Activated CD8-positive, alpha-beta memory T cell treated with anti-CD3 and anti-CD28 coated beads for 4 hours (primary cell): ENCODE data around the gene ATP5ME.
"Not testable (repeated sequence)": the region's sequence is repeated elsewhere in the genome, so short reads cannot be mapped to it uniquely, and the experiment has no call there.

Source experiments
- DNase-seq, 2 donors: peaks; one replicate each; pipeline ENCODE4 v3.0.0-alpha.2; 2020; ENCODE audit warnings: low read depth in 2 of 2

ATP5ME gene

GRCh38 chr4:674172-675035 is at the start of gene ATP5ME, which contains the start of gene MYL5:
ATP5ME (minus strand) TSS chr4:674276; CDS start chr4:674247, 29 bp downstream.
MYL5 (plus strand) TSS chr4:674542; CDS start chr4:678027, 3,485 bp downstream.
- DNase-seq: peak; percentile 95 to 96

DNA sequence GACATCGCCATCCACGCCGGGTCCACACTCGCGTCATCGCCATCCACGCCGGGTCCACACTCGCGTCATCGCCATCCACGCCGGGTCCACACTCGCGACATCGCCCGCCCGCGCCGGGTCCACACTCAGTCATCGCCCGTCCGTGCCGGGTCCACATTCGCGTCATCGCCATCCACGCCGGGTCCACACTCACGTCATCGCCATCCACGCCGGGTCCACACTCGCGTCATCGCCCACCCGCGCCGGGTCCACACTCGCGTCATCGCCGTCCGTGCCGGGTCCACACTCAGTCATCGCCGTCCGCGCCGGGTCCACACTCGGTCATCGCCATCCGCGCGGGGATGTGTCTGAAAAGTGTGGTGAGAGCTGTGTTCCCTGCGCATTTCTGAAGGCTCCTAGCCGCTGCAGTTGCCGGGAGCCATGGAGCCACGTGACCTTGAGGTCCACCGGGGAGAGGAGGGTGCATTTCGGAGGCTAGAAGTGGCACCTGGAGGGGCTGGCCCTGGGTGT is 48.8 kb upstream of the ATP5ME start:
- no peak for DNase-seq

- no peak for DNase-seq
Measured at GRCh38 chr4:722169-722725, 48.2 kb upstream of the ATP5ME start.

DNA sequence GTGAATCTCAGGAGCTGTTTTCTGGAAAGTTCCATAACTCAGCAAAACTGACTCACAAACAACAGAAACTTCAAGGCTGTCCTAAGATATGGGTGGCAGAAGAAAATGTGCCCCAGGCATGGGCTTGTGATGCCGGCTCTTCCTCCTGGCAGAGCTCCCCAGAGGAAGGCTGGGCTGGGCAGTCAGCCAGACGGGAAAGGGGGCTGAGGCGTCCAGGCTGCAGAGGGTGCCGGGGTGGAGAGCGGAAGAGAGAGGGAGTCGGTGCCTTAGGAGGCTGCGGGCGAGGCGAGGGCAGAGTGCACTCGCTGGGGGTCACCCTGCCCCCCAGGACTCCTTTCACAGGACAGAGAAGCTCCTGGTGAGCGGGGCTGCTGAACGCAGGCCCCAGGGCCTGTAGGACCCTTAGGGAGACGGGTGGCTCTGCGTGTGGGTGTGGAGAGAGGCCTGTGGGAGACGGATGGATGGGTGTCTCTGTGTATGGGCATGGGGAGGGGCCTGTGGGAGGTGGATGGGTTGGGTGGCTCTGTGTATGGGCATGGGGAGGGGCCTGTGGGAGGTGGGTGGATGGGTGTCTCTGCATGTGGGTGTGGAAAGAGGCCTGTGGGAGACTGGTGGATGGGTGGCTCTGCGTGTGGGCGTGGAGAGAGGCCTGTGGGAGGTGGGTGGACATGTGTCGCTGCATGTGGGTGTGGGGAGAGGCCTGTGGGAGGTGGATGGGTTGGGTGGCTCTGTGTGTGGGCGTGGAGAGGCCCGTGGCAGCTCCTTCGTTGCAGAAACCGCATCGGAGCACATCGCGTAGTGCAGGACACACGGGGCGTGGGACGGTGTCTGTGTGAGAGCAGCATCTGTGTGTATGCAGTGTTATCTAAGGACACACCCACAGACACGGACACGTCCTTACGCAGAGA is 47.4 kb upstream of the ATP5ME start:
- no peak for DNase-seq

GRCh38 chr4:720111-720860 is 46.2 kb upstream of the ATP5ME start:
- DNase-seq: no peak

DNA sequence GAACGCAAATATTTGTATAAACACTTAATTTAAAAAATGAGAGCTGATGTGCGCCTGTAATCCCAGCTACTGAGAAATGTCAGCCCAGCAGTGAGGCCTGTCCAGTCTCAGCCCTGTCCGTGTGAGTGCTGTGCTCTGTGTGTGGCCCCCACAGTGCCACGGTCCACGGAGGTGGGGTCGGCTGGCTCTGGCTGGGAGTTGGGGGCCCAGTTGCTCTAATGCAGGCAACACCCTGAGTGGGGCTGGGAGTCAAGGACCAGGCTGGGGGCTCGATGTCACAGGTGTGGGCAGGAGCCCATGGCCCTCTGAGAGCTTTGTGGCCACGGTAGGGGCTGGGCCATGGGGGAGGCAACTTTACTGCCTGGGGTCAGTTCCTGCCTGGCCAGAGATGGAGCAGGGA is 44.4 kb upstream of the ATP5ME start:
- no peak for DNase-seq

DNA sequence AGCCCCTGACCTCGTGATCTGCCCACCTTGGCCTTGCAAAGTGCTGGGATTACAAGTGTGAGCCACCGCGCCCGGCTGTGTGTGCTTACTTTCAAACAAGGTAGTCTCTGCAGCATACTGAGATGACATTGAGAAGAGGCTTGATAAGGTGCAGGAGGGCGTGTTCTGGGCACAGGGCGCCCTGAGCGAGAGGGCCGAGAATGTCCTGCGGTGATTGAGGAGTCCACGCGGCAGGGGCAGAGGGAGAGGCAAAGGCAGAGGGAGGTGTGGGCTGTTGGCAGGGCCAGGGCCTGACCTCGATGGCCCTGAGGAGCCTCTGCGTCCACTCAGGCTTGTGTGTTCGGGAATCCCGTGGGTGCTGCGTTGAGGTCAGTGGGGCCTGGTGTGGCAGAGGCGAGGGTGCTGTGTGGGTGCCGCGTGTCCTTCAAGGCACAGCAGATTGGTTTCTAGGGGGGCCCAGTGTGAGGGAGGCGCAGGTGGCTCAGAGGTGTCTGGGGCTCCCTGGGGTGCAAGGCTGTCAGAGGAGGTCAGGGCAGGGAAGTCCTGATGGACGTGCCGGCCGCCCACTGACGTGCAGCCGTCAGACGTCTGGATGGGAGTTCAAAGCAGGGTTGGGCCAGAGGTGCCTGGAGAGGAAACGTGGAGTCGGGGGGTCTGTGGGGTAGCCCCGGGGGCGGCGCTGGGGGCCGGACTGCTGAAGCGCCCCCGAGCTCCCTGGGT is 43.7 kb upstream of the ATP5ME start:
- no peak for DNase-seq

DNA sequence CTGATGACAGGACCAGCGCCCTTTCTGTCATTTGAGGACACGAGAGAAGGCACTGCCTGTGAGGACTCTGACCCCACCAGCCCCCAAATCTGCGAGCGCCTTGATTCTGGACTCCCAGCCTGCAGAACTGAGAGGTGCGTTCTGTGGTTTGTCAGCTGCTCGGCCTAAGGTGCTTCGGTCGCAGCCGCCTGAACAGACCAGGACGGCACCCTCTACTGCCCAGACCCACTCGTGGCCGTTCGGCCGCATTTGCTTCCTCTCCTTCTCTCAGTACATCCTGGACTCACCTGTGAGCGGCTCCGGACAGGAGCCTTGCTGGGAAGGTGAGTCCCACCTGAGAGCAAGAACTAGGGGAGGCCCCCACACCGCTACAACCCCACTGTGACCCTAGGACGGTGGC is 40.0 kb upstream of the ATP5ME start:
- no peak for DNase-seq

DNA sequence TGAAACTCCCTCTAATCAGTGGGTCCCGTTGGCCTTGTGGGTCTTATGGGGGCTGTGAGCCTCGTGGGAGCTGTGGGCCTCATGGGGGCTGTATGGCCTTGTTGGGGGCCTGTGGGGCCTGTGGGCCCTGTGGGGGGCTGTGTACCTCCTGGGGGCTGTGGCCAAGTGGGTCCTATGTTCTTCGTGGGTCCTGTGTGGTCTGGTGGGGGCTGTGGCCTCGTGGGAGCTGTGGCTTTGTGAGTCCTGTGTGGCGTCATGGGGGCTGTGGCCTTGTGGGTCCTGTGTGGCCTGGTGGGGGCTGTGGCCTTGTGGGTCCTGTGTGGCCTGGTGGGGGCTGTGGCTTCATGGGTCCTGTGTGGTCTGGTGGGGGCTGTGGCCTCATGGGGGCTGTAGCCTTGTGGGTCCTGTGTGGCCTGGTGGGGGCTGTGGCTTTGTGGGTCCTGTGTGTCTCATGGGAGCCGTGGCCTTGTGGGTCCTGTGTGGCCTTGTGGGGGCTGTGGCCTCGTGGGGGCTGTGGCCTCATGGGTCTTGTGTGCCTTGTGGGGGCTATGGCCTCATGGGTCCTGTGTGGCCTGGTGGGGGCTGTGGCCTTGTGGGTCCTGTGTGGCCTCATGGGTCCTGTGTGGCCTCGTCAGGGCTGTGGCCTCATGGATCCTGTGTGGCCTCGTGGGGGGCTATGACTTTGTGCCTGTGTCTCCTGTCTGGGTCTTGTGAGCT is 39.0 kb upstream of the ATP5ME start:
- no peak for DNase-seq

DNA sequence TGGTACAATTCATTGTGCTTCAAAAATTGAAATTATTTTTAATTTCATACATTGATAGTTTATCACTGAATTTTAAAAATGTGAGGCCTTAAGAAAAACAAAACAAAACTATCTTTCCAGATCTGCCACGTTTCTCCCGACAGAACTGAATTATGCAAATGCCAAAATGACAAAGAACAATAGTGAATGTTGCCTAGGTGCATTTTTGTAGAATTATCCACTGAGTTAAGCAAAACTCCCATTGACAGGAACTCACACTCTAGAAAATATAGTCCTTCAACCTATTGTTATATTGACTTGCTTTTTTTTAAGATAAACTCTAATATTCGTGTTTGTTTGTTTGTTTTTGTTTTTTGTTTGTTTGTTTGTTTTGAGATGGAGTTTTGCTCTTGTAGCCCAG is 38.0 kb upstream of the ATP5ME start:
- DNase-seq: no peak

DNA sequence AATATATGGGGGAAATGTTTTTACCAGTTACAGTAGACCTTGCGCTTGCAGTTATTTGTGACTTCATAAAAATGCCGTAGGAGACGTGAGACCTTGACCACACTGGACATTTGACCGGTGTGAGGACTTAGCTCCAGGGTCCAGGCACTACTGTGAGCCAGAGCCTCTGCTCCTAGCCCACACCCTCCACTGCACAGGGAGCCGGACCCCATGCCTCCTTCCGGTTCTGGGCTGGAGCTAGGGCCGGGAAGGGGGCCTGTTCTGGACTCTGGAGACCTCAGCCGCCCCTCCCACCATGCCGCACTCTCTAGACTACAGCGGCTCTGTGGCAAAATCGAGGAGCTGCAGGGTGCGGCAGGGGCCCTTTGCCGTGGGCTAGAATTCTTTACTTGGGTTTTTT is 36.8 kb upstream of the ATP5ME start:
- DNase-seq: no peak

- DNase-seq: no peak
Measured at GRCh38 chr4:710116-710515, 36.0 kb upstream of the ATP5ME start.

DNA sequence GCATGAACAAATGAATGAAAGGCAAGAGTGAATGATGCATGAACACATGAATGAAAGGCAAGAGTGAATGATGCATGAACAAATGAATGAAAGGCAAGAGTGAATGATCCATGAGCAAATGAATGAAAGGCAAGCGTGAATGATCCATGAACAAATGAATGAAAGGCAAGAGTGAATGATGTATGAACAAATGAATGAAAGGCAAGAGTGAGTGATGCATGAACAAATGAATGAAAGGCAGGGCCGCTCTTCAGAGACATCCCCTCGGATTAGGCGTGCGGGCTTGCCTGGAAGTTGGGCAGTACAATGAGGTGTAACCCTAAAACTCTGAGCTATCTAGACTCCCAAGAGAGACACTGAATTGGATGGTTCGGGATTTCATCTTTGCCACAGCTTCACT is 35.3 kb upstream of the ATP5ME start:
- DNase-seq: no peak

- no peak for DNase-seq
Measured at GRCh38 chr4:708631-708933, 34.5 kb upstream of the ATP5ME start.

DNA sequence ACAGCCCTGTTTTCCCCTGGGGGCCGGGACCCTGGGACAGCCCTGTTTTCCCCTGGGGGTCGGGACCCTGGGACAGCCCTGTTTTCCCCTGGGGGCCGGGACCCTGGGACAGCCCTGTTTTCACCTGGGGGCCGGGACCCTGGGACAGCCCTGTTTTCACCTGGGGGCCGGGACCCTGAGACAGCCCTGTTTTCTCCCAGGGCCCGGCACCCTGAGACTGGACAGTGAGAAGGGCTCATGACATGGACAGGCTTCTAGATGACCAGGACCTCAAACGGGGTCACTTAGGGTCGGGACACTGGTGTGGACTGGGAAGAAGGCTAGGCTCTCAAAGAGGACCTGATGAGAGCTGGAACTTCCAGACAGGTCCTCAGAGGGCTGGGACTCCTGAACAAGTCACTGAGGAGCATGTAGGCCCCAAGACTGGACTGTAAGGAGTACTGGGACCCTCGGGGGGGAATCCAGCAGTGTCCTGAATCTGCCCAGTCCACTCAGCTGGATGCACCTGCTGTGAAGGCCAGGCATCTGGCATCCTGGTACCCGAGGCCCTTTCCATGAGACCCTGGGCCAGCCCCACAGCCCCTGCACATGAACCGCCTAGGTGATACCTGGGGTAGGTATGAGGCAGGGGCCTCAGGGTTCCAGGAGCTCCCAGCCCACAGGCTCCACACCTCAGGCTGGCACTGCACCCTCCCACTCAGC is 34.0 kb upstream of the ATP5ME start:
- no peak for DNase-seq

GRCh38 chr4:706834-707598 is 32.9 kb upstream of the ATP5ME start:
- DNase-seq: no peak

DNA sequence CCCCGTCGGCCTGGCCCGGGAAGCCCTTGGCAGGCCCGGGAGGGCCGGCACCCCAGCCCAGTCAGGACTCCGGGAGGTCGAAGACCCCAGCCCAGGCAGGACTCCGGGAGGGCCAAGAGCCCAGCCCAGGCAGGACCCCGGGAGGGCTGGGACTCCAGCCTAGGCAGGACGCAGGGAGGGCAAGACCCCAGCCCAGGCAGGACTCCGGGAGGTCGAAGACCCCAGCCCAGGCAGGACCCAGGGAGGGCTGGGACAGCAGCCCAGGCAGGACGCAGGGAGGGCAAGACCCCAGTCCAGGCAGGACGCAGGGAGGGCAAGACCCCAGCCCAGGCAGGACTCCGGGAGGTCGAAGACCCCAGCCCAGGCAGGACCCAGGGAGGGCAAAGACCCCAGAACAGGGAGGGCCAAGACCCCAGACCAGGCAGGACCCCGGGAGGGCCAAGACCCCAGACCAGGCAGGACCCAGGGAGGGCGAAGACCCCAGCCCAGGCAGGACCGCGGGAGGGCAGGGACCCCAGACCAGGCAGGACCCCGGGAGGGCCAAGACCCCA is 32.1 kb upstream of the ATP5ME start:
- DNase-seq: not testable (repeated sequence)

- peak; percentile 92 for DNase-seq
Measured at GRCh38 chr4:705278-706082, 31.4 kb upstream of the ATP5ME start, which contains the start of gene PCGF3. PCGF3 (plus strand) TSS chr4:705832; CDS start chr4:733681, 27,849 bp downstream.
